NCI-H2196 treated with DMSO at 0.1 percent for 48 hours (cell line): ENCODE data around the gene BTN3A1.

Source experiments
- DNase-seq: peaks from one replicate; lab custom pipeline; 2025; ENCODE audit not compliant: unreplicated experiment; lab: John Stamatoyannopoulos, UW

BTN3A1 gene

GRCh38 chr6:26379292-26379691 is 22.8 kb upstream of the BTN3A1 start:
- no peak for DNase-seq

GRCh38 chr6:26379740-26380139 is 22.3 kb upstream of the BTN3A1 start:
- DNase-seq, result no peak

- no peak for DNase-seq
Measured at GRCh38 chr6:26380256-26380655, 21.8 kb upstream of the BTN3A1 start.

- DNase-seq, result no peak
Measured at GRCh38 chr6:26382121-26382520, 20.0 kb upstream of the BTN3A1 start.

- DNase-seq, result no peak
Measured at GRCh38 chr6:26383624-26384417, 18.3 kb upstream of the BTN3A1 start.

DNA sequence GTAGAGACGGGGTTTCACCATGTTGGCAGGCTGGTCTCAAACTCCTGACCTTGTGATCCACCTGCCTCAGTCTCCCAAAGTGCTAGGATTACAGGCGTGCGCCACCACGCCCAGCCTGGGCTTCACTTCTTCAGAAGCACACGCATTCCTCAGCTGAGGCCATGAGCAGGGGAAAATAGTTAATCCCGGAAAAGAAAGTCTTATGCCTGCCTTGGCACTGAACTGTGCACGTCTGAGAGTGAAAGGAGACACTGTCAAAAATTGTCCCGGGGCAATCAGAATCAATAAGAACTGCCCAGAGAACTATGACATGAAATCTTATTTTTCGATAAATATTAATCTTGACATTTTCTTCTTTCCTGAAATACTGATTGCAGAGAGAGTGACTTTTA is 16.3 kb upstream of the BTN3A1 start:
- no peak for DNase-seq

- no peak for DNase-seq
Measured at GRCh38 chr6:26387565-26387964, 14.5 kb upstream of the BTN3A1 start.

- DNase-seq, result no peak
Measured at GRCh38 chr6:26388014-26388413, 14.1 kb upstream of the BTN3A1 start.

DNA sequence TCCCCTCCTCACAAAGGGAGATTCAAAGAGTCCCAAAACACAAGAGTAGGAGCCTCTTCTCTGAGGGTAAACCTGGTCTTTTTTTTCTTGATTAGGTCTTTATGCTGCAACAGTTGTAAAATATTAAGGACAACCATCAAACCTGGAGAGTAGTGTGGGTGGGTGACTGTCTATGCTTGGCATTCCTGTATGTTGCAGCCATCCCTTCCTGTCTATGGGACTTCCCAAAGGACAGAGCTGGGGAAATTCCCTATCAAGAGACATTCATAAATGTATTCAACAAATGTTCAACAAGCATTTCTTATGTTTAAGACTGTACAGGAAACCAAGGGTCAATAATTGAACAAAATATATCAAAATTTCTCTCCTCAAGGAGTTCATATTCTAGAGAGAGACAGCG is 13.6 kb upstream of the BTN3A1 start:
- no peak for DNase-seq

GRCh38 chr6:26389349-26389894 is 12.7 kb upstream of the BTN3A1 start:
- DNase-seq, result no peak

GRCh38 chr6:26390531-26390930 is 11.5 kb upstream of the BTN3A1 start:
- DNase-seq, result no peak

GRCh38 chr6:26392932-26393636 is 9.0 kb upstream of the BTN3A1 start:
- no peak for DNase-seq

- DNase-seq, result no peak
Measured at GRCh38 chr6:26394289-26394688, 7.8 kb upstream of the BTN3A1 start.

GRCh38 chr6:26398555-26398954 is 3.5 kb upstream of the BTN3A1 start:
- DNase-seq, result no peak

DNA sequence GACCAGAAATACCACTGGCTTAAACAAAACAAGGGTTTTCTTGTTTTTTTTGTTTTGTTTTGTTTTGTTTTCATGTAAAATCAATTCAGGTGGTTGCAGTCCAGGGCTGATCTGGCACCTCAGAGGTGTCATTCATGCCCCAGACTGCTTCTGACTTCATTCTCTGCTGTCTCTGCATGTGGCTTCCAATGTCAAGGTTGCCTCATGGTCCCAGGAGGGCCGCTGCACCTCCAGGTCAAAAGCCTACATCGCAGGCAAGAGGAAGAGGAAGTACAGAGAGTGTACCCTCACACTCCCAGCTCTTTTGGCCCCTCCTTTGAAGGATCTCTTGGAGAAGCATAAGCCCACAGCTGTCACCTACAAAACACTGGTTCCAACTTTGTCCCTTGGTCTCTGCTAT is 1.4 kb upstream of the BTN3A1 start:
- DNase-seq, result no peak

GRCh38 chr6:26401389-26401986 is 587 bp upstream of the BTN3A1 start:
- DNase-seq, result no peak

DNA sequence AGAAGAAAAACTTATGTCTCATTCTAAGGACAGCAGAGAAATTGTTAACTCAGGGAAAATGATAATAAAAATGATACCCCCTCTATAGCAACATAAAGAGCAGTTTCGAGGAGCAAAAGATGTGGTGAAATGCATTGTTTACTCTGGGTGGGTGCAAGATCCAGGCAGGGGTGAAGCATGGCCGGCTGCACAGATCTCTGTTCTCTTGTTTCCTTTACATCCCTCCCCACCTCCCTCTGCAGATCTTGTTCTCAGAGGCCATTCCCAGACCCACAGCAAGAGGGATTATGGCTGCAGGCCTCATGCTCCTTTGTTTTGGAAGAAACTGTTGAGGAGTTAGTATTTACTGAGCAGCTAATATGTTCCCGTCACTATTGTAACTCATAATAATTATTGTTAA is 1.8 kb downstream of the BTN3A1 start:
- no peak for DNase-seq

GRCh38 chr6:26404546-26404945 is 2.5 kb downstream of the BTN3A1 start:
- DNase-seq, result no peak

- no peak for DNase-seq
Measured at GRCh38 chr6:26408828-26409730, 7.0 kb downstream of the BTN3A1 start.

DNA sequence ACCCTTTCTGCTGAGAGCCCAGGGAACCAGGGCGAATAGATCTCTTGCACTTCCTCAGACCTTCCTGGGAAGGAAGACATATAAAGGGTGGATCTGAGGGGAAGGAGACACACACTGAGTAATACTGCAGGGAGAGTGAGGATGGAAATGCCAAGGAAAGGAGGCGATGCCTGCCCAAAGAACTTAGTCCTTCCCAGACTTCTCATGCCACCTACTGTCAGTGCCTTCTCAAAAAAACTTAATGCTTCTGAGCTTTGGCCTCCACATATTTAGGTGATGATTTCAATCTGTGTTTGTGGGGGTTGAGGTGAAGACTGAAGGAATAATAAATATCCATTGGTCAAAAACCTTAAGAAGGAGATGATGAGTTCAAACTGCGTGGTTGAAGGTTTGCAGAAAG is 9.7 kb downstream of the BTN3A1 start:
- no peak for DNase-seq

DNA sequence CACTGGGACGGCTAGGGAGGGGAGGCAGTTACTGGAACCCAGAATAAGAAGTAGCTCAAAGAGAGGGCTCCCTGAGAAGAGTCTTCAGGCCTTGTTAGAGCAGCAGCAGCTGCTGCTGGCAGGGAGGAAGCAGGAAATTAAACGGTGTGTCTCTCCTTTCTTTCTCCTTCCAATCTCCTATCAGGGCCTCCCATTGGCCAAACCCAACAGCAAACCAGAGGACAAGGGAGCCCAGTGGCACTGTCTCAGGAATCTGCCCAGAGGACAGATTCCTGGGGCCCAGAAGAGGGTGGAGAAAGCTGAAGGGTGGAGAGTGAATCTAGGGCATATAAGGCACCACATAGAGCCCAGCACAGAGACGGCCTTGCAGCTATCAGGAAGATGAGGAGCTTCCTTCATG is 10.2 kb downstream of the BTN3A1 start:
- no peak for DNase-seq
